Activated CD4-positive, alpha-beta memory T cell treated with anti-CD3 and anti-CD28 coated beads for 36 hours (primary cell): Measurements from ENCODE around the gene ING5. TPM values are rescaled to one million over a fixed set of nuclear protein-coding genes. Genes with fewer than 3 reads are reported as not detected.

ENCODE experiments used
- CTCF ChIA-PET: fragments of 350-600 bp; sonication (Branson Sonifier 250); formaldehyde crosslinking; loops from one replicate; lab custom pipeline; 2021; ENCODE audit warnings: antibody characterized with exemption, inconsistent platforms; lab: Charles Lee
- POLR2A ChIA-PET: fragments of 350-600 bp; sonication (Branson Sonifier 250); formaldehyde crosslinking; loops from one replicate; lab custom pipeline; 2021; ENCODE audit warnings: antibody characterized with exemption; lab: Charles Lee
- DNase-seq: peaks from one replicate; pipeline ENCODE4 v3.0.0-alpha.2; 2020
- H3K27ac Mint-ChIP-seq: one replicate; pipeline ENCODE4 v1.8.0; 2021; ENCODE audit warnings: mixed read lengths
- H3K27me3 Mint-ChIP-seq: one replicate; pipeline ENCODE4 v1.8.0; 2021; ENCODE audit warnings: mixed read lengths
- H3K36me3 Mint-ChIP-seq: one replicate; pipeline ENCODE4 v1.8.0; 2021; ENCODE audit warnings: mixed read lengths
- H3K4me1 Mint-ChIP-seq: one replicate; pipeline ENCODE4 v1.8.0; 2021; ENCODE audit warnings: low read depth, mixed read lengths
- H3K4me3 Mint-ChIP-seq: one replicate; pipeline ENCODE4 v1.8.0; 2021; ENCODE audit warnings: mild to moderate bottlenecking, mixed read lengths
- H3K9me3 Mint-ChIP-seq: one replicate; pipeline ENCODE4 v1.8.0; 2021; ENCODE audit warnings: mixed read lengths
- intact Hi-C: fragments of 100-400 bp; cut with micrococcal nuclease; formaldehyde crosslinking; loops from one replicate; pipeline ENCODE4 v1.15.1; 2023
- total RNA-seq, 2 experiments: library from RNA; stranded (reverse); gene quantifications; one replicate each; pipeline ENCODE4 v1.2.3, GENCODE V29; 2021

ING5 gene
- 10 to 100 TPM; 35.7 to 36.6 TPM for total RNA-seq

DNA sequence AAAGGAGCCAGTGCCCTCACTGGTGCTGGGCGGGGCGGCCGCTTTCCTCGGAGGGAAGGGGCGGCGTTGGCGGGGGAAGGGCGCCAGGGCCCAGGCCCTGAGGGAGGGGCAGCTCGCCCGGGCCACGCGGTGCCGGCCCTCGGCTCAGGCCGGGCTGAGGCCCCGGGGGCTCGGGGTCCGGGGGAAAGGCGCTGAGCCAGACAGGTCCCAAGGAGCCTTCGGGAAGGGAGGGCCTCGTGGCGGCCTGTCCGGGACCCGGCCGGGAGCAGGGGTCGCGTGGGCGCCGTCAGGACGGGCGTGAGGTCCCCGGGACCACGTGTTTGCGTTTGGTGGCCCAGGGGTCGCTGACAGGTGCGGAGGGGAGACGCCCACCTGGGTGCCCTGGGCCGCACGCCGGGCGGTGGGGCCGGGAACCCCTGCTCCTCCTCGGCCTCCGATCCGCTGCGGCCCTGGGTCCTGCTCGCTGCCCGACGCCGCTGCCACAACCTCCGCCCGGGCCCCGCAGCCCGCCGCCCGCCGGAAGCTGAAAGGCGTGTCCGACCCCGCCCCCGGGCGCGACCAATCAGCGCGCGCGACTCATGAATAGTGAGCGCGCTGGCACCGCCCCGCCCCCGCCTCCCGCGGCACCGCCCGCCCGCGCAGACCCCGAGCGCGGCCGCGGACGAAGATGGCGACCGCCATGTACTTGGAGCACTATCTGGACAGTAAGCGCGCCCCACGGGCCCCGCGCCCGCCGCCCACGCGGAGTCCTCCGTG lies at the start of gene ING5:
Gene ING5, plus strand, starts transcription at position 641 of the 756 bp plus-strand sequence. Its CDS starts 27 bp downstream, at position 668.
- intact Hi-C loops: loop anchor here (1.0 to 5.0 kb wide), 6 partner anchors 15 to 384 kb away; partner anchors contain the start of genes D2HGDH, DTYMK, FARP2 and HDLBP
- CTCF ChIA-PET: interaction anchor here (0.6 to 4.7 kb wide), 12 partner anchors 9 to 177 kb away, joined by 3 to 50 read pairs (median 5); partner anchors contain the start of genes D2HGDH and DTYMK
- peak; percentile 97 for DNase-seq

DNA sequence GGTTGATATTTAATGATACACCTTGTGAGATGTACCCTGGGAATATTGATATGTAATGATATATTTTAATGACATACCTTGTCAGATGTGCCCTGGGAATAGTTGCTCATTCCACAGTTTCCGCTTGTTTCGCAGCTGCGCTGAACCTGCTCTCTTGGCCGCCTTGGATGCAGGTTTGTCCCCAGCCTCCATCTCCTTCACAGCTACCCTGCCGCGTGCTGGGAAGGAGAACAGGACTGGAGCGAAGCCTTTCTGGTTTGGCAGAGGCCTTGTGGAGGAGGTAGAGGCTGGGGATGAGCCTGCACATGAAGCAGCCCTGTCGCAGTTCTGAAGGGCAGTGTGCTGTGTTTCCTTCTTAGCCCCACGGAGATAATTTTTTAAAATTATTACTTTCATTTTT lies 49.7 kb upstream of the ING5 start:
- H3K9me3 Mint-ChIP-seq: no peaks in the 10 kb centered on the region
- H3K4me1 Mint-ChIP-seq: peaks cover 4% of the 10 kb centered on the region
- H3K4me3 Mint-ChIP-seq: no peak overlapping the region
- H3K36me3 Mint-ChIP-seq: peaks cover 22% of the 10 kb centered on the region
- intact Hi-C loops: no loop called here
- DNase-seq: no peak
- ChIA-PET POLR2A (no interaction called here), CTCF (no interaction called here)
- H3K27ac Mint-ChIP-seq: no peak overlapping the region
- no peaks in the 10 kb centered on the region for H3K27me3 Mint-ChIP-seq

More for the DNA sequence above, at the start of gene ING5:
- peak within 1 kb of the TSS; percentile 89 for H3K27ac Mint-ChIP-seq
- POLR2A ChIA-PET: interaction anchor here (0.6 to 4.2 kb wide), 11 partner anchors 9 to 182 kb away, joined by 3 to 53 read pairs (median 6); partner anchors contain the start of genes ATG4B, D2HGDH and DTYMK
- peaks cover 1% of the 10 kb centered on the region for H3K9me3 Mint-ChIP-seq
- H3K27me3 Mint-ChIP-seq: no peaks in the 10 kb centered on the region
- peaks cover 12% of the 10 kb centered on the region for H3K36me3 Mint-ChIP-seq
- H3K4me1 Mint-ChIP-seq: peaks cover 25% of the 10 kb centered on the region
- peak within 1 kb of the TSS; percentile 84 for H3K4me3 Mint-ChIP-seq

DNA sequence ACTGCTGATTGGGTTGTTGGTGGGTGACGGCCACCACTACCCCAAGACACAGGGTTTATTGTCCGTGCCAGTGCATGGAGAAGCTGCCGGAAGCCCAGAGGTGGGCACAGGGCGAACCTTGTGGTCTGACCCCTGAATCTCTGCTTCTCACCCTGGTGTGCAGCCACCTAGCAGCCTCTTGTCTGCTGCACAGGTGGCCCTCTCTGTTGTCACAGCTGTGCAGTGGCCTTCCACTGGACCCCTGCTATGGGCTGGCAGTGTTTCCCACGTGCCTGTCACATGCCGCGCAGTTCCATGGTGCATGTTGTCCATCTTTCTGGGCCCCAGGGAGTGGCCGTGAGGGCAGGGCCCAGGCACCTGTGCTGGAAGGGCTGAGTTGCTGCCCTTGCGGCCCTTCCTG lies 49.1 kb upstream of the ING5 start:
- intact Hi-C loops: no loop called here
- ChIA-PET POLR2A (no interaction called here), CTCF (no interaction called here)
- no peaks in the 10 kb centered on the region for H3K9me3 Mint-ChIP-seq
- H3K36me3 Mint-ChIP-seq: peaks cover 24% of the 10 kb centered on the region
- H3K4me1 Mint-ChIP-seq: peaks cover 4% of the 10 kb centered on the region
- no peak for DNase-seq
- H3K27ac Mint-ChIP-seq: no peak overlapping the region
- H3K27me3 Mint-ChIP-seq: no peaks in the 10 kb centered on the region
- no peak overlapping the region for H3K4me3 Mint-ChIP-seq

DNA sequence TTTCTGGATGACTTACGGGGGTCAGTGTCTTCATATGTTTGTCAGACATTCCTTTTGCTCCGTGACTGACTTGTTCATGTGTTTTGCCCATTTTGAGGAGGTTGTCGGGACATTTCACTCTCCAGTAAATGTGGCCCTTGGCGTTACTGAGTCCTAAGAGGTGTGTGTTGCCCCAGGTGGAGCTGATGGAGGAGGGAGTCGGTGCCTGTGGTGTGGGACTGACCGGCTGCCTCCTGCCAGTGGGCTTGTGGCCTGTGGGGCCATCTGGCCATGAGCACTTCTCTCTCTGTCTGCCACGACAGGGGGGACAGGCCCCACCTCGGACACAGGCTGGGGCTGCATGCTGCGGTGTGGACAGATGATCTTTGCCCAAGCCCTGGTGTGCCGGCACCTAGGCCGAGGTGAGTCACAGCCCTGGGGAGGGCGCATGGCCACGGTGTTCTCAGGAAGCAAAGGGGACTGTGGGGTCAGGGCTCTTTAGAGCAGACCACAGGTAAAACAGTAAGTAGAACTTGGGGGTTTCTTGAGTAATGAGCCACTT lies 48.6 kb upstream of the ING5 start:
- Mint-ChIP-seq H3K27ac (no peak overlapping the region), H3K27me3 (no peaks in the 10 kb centered on the region), H3K36me3 (peaks cover 26% of the 10 kb centered on the region), H3K4me3 (no peak overlapping the region), H3K9me3 (no peaks in the 10 kb centered on the region), H3K4me1 (peaks cover 4% of the 10 kb centered on the region)
- intact Hi-C loops: no loop called here
- DNase-seq: no peak
- CTCF ChIA-PET: no interaction called here
- POLR2A ChIA-PET: no interaction called here

DNA sequence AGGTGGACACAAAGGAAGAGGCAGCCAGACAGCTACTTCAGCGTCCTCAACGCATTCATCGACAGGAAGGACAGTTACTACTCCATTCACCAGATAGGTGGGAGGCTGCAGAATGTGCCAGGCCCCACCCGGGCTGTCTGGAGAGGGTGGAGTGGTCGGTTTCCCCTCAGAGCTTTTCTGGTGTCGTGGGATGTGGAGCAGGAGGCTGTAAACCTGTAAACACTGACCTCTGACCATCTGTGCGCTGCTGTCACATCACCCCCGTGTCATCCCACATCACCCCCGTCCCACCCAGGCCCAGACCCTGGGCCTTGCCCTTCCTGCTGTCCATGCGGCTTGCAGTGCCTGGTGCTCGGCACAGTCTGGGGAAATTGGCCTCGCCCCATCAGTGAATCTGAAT lies 47.3 kb upstream of the ING5 start:
- Mint-ChIP-seq H3K4me1 (no peaks in the 10 kb centered on the region), H3K27ac (no peak overlapping the region), H3K9me3 (no peaks in the 10 kb centered on the region), H3K4me3 (no peak overlapping the region), H3K27me3 (no peaks in the 10 kb centered on the region), H3K36me3 (peaks cover 33% of the 10 kb centered on the region)
- CTCF ChIA-PET: no interaction called here
- intact Hi-C loops: no loop called here
- DNase-seq: no peak
- POLR2A ChIA-PET: no interaction called here

DNA sequence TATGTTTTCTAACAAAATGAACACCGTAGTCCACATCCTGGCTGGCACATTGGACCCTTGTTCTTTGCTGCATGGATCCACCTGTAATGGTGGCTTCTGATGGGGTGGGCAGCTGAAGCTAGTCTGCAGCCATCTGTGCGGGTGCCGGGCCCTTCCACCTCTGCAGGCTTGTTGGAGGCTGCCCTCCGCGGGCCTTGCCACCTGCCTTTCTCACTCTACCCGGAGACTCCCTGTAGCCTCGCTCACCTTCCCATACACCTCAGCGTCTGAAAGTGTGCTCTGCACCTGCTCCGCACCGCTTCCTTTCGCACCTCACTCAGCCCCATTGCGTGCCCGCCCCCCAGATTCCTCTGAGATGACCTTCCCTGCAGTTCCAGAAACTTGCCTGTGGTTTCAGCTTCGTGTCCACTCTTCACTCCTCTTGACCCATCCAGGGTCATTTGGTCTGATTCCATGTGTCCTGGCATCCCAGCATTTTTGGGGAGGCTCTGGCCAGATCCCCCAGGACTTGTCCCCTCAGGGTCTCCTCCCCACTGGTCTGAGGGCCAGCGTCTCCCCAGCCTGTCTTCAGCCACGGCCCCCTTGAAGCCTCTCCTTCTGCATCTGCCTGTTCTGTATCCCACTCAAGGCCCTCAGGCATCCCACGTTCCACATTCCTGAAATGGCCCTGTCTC lies 46.2 kb upstream of the ING5 start:
- ChIA-PET CTCF (no interaction called here), POLR2A (no interaction called here)
- no peaks in the 10 kb centered on the region for H3K4me1 Mint-ChIP-seq
- no peak overlapping the region for H3K4me3 Mint-ChIP-seq
- no peaks in the 10 kb centered on the region for H3K27me3 Mint-ChIP-seq
- H3K27ac Mint-ChIP-seq: no peak overlapping the region
- H3K36me3 Mint-ChIP-seq: peaks cover 40% of the 10 kb centered on the region
- no peak for DNase-seq
- H3K9me3 Mint-ChIP-seq: no peaks in the 10 kb centered on the region
- intact Hi-C loops: no loop called here

DNA sequence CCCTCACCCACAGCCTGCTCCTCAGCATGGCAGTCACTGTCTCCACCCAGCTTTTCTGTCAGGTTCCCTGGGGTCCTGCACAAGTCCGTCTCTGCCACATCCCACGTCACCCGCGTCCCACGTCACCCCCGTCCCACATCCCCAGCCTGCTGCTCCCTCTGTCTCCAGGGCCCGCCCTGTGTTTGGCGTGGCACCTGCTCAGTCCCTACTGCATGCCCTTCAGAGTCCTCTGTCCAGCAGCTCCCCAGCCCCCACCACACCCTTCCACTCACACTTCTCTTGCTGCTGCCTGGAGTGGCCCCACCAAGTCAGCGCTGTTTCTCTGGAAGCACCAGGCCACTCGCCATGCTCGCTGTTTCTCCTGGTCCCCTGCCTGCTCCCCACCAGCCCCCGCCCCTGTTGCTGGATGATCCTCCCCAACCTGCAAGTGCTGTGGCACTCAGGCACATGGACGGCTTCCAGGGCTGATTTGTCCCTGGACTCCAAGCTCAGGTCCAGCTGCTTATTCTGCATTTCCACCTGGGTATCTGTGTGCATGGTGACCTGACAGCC lies 45.6 kb upstream of the ING5 start:
- no peak overlapping the region for H3K27ac Mint-ChIP-seq
- no peaks in the 10 kb centered on the region for H3K27me3 Mint-ChIP-seq
- H3K36me3 Mint-ChIP-seq: peaks cover 43% of the 10 kb centered on the region
- CTCF ChIA-PET: no interaction called here
- H3K9me3 Mint-ChIP-seq: no peaks in the 10 kb centered on the region
- no peak overlapping the region for H3K4me3 Mint-ChIP-seq
- DNase-seq: no peak
- intact Hi-C loops: no loop called here
- H3K4me1 Mint-ChIP-seq: no peaks in the 10 kb centered on the region
- POLR2A ChIA-PET: no interaction called here

DNA sequence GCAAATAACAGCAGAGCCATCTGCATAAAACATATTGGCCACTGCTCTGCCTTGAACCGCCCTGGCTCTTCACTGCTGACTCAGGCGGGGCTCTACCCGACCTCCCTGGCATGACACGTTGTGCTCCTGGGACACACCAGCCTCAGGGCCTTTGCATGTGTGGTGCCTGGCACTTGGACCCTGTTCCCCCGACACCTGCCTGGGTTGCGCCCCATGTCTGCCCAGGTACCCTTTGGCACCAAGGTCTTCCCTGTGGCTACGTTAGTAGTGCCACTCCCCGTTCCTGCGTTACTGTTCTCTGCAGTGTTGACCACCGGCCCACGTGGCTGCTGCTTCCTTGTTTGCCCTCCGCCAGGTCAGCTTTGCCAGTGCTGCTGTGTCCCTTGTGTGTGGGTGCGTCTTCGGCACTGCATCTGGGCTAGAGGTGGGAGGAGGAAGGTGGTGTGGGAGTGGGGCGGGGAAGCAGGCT lies 44.0 kb upstream of the ING5 start:
- DNase-seq: no peak
- Mint-ChIP-seq H3K4me3 (no peak overlapping the region), H3K27ac (no peak overlapping the region), H3K27me3 (no peaks in the 10 kb centered on the region), H3K4me1 (no peaks in the 10 kb centered on the region), H3K9me3 (no peaks in the 10 kb centered on the region), H3K36me3 (peaks cover 38% of the 10 kb centered on the region)
- CTCF ChIA-PET: interaction anchor here (1.0 to 2.1 kb wide), 3 partner anchors 15 to 806 kb away, joined by 4 to 11 read pairs (median 4); no protein-coding TSS in a partner anchor
- intact Hi-C loops: no loop called here
- POLR2A ChIA-PET: no interaction called here

DNA sequence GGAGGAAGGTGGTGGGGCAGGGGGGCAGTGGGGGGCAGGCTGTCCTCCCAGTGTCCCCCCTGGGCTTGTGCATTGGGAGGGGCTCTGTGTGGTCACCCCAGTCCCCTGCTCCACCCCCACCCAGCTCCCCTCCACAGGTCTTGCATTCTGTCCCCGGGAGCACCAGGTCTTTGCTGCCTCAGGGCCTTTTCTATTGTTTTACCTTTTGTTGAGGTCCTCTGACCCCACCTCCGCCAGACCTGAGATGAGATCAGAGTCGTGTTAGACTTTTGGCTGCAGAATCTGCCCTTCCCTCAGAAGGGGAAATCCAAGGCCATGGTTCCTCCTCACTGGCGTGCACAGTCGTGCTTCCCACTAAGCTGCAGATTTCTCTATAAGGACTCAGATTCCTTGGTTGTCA lies 43.5 kb upstream of the ING5 start:
- Mint-ChIP-seq H3K27me3 (no peaks in the 10 kb centered on the region), H3K36me3 (peaks cover 38% of the 10 kb centered on the region), H3K4me1 (no peaks in the 10 kb centered on the region), H3K9me3 (no peaks in the 10 kb centered on the region), H3K4me3 (no peak overlapping the region), H3K27ac (no peak overlapping the region)
- CTCF ChIA-PET: interaction anchor here (1.0 to 2.1 kb wide), 3 partner anchors 16 to 807 kb away, joined by 4 to 11 read pairs (median 4); no protein-coding TSS in a partner anchor
- intact Hi-C loops: no loop called here
- POLR2A ChIA-PET: no interaction called here
- DNase-seq: no peak

DNA sequence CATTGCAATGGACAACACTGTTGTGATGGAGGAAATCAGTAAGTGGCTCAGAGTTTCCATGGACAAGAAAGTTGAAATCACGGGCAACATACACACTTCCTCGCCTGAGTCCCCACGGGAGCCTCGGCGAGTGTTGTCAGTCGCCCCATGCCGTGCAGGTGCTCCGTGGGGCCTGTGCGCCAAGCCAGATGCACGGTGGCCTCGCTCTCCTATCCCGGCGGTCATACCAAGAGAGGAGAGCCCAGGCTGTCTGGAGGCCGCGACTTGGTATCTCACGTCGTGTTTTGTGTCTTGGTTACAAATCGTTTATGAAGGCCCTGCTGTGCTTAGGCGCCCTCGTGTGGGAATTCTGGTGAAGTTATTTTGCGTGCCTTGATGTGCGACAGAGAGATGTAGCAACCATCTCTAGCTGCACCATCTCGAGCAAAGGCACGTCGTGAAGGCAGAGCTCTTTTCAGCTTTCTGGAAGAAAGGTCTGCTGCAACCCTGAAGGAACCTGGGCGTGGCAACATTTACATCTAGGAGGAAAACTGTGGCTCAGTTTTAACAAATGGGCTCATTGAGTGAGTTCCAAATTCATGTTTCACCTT lies 42.6 kb upstream of the ING5 start:
- Mint-ChIP-seq H3K9me3 (no peaks in the 10 kb centered on the region), H3K4me1 (no peaks in the 10 kb centered on the region), H3K27me3 (no peaks in the 10 kb centered on the region), H3K27ac (no peak overlapping the region), H3K36me3 (peaks cover 36% of the 10 kb centered on the region), H3K4me3 (no peak overlapping the region)
- ChIA-PET POLR2A (no interaction called here), CTCF (interaction anchor here (0.7 to 2.1 kb wide), 8 partner anchors 9 to 808 kb away, joined by 3 to 11 read pairs (median 4); no protein-coding TSS in a partner anchor)
- intact Hi-C loops: no loop called here
- DNase-seq: peak; percentile 59

DNA sequence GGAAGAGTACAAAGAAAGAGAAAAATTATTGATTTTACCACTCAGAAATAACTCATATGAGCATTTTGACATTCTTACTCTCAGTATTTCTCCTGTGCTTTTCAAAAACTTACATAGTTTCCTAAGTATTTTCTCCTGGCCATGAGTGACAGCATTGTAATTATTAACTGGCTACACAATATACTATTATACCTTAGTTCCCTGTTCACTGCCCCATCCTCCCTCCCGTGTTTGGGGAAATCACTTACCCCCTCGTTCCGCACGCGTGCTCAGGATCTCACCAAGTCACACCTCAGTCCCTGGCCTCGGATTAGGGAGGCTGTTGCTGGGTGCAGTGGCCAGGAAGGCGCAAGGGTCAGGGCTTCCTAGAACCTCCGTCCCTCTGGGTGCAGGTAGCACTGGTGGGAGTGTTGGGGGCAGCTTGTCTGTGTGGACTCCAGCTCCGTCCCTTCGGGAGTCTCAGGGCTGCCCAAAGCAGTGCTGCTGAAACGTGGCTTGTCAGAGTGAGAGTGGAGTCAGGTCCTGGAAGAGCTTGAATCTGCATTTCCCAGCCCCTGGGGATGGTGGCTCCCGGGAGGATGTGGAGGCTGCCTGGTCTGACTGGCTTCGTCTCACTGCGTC lies 41.1 kb upstream of the ING5 start:
- H3K4me3 Mint-ChIP-seq: no peak overlapping the region
- intact Hi-C loops: no loop called here
- H3K9me3 Mint-ChIP-seq: no peaks in the 10 kb centered on the region
- H3K27ac Mint-ChIP-seq: no peak overlapping the region
- no peaks in the 10 kb centered on the region for H3K27me3 Mint-ChIP-seq
- peaks cover 29% of the 10 kb centered on the region for H3K36me3 Mint-ChIP-seq
- peaks cover 7% of the 10 kb centered on the region for H3K4me1 Mint-ChIP-seq
- CTCF ChIA-PET: no interaction called here
- POLR2A ChIA-PET: no interaction called here
- DNase-seq: no peak
